Esophagus squamous epithelium (tissue), 4 donors: ENCODE results near the gene PYGB.

ENCODE experiments used
- POLR2A ChIP-seq, 4 donors: fragments of 450-650 bp; IDR thresholded peaks; one replicate each; pipeline ENCODE4 v1.6.1; 2017; ENCODE audit warnings: antibody characterized with exemption in 4 of 4, mild to moderate bottlenecking in 4 of 4, moderate library complexity in 3 of 4
- TF ChIP-seq, protein P1 (sequence below), 6 experiments: fragments of 450-650 bp in 4 of 6; fragments of 200-600 bp in 2 of 6; sonication (generic) in 2 of 6; IDR thresholded peaks; one replicate each; pipeline ENCODE4 v1.5.1; 2016 to 2019; ENCODE audit warnings: antibody characterized with exemption in 6 of 6, mild to moderate bottlenecking in 4 of 6, moderate library complexity in 4 of 6

DNA sequence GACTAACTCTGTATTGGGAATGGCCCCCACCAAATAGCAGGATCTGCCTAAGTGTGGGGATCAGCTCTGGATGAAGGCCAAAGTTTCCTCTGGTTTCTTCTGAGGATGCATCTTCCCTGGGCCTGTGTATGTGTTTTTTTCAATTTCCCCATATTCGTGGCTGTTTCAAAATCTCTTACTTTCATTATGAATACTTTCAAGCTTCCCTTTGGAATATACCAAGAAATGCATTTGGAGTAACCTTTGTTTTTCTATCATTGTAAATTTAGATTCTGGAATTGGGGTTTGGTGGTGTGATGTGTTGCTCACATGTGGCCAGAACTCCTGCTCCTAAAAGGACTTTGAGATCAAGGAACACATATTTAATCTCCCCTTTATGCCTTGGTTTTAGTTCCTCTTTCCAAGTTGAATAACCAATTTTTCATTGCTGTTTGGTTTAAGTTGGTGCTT, 44.0 kb upstream of the PYGB start:
- no peak for TF ChIP-seq POLR2A (IDR thresholded peaks at IDR 0.05)
- TF ChIP-seq, protein P1, sequence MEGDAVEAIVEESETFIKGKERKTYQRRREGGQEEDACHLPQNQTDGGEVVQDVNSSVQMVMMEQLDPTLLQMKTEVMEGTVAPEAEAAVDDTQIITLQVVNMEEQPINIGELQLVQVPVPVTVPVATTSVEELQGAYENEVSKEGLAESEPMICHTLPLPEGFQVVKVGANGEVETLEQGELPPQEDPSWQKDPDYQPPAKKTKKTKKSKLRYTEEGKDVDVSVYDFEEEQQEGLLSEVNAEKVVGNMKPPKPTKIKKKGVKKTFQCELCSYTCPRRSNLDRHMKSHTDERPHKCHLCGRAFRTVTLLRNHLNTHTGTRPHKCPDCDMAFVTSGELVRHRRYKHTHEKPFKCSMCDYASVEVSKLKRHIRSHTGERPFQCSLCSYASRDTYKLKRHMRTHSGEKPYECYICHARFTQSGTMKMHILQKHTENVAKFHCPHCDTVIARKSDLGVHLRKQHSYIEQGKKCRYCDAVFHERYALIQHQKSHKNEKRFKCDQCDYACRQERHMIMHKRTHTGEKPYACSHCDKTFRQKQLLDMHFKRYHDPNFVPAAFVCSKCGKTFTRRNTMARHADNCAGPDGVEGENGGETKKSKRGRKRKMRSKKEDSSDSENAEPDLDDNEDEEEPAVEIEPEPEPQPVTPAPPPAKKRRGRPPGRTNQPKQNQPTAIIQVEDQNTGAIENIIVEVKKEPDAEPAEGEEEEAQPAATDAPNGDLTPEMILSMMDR (IDR thresholded peaks at IDR 0.05): no peak
